Measurements from ENCODE around the gene NINJ1.
"Not testable (repeated sequence)": the region's sequence is repeated elsewhere in the genome, so short reads cannot be mapped to it uniquely, and the experiment has no call there.

Gene NINJ1

DNA sequence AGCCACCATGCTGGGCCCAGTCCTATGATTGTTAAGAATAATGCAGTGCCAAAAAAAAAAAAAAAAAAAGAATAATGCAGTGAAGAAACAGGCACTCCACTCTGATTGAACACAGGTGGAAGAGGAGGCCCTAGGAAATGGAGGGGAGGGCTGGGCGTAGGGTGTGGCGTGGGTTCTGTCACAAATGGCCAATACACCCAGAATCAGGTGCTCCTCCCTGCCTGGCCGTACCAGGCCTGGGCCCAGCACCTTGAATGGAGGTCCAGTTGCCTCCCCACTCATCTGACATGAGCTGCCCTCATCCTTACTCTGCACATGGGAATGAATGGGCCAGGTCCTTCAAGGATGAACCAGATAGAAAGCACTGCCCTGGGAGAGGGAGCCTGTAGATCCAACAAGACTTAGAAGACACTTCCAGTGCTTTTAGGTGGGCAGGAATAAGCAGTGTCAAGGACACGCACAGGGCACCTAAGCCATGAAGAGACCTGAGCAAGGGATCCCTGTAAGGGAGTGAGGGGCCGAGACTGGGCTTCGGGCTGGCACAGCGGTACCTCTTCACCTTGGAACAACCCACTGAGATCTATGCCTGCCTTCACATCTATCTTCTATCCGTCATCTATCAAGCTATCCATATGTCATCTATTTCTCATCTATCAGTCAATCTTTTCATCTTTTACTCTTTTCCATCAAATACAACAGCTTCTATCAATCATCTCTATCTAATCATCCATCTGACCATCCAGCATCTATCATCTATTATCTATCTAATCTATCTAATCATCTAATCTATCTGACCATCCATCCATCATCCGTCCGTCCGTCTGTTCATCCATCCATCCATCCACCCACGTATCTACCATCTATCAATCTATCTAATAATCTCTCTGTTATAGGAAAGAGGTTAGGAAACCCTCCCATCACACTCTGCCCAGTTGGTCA lies 15.9 kb downstream of the NINJ1 start:
- no peak for DNase-seq

DNA sequence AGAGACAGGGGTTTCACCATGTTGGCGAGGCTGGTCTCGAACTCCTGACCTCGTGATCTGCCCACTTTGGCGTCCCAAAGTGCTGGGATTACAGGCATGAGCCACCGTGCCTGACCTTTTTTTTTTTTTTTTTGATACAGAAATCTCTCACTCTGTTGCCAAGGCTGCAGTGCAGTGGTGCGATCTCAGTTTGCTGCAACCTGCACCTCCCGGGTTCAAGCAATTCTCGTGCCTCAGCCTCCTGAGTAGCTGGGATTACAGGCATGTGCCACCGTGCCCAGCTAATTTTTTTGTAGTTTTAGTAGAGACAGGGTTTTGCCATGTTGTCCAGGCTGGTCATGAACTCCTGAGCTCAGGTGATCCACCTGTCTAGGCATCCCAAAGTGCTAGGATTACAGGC lies 16.5 kb downstream of the NINJ1 start:
- not testable (repeated sequence) for DNase-seq

DNA sequence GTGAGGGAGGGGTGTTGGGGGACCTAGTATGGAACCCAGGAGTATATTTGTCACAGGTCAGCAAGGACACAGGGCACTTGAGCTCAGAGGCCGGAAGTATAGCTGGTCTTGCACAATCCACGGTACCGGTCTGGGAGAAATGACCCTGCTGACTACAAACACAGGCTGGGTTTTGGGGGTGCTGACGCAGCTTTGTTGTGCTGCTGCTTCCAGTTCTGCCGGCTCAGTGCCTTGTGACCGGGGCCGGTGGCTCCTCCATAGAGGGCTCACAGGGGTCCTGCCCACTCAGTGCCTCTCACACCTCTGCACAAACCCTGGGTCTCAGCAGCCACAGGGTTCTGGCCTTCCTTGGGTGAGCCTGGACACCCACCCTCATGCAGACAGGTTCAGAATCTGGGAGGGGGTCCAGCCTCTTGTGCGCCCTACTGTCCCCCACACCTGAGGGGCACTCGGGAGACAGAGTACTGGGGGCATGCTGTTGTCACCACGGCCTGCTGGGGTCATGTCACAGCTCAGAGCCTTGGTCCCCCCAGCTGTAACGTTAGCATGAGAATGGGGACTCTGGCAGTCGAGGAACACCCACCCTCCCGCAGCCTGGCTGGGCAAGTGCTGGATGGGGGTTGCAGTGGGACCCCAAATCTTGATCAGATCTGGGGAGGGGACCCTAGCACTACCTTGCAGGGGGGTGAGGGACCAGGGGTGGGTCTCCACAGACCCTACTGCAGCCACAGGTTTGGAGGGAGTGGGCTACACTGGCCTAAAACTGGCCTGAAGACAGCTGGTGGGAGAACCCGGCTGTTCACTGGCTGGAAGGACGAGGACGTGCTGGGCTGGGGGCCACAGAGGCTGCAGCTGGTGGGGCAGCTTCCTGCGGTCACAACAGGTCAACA lies 17.7 kb downstream of the NINJ1 start:
- no peak for DNase-seq

DNA sequence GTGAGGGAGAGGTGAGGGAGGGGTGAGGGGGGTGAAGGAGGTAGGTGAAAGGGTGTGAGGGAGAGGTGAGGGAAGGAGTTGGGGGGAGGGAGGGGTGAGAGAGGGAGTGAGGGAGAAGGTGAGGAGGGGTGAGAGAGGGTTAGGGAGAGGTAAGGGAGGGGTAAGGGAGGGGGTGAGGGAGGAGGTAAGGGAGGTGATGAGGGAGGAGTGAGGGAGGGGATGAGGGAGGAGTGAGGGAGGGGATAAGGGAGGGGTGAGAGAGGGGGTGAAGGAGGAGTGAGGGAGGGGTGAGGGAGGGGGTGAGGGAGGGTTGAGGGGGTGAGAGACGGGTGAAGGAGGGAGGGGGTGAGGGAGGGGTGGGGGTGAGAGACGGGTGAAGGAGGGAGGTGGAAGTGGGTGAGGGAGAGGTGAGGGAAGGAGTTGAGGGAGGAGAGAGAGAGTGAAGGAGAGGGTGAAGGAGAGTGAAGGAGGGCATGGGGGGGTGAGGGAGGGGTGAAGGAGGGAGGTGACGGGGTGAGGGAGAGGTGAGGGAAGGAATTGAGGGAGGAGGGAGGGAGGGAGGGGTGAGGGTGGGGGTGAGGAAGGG lies 18.5 kb downstream of the NINJ1 start:
- DNase-seq: no peak

DNA sequence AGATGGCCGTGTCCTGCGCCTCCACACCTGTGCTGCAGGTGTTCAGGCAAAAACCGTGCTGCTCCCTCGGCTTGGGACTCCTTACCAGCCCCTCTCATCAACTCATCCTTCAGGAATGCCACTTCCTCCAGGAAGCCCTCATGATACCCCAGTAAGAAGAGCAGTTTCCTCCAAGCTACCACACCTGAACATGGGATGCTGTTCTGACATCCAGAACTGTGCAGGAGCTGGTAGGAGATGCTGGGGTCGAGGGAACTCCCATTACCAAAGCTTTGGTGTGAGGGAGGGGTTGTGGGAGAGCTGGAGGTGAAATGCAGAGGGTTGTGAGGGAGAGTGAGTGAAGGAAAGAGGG lies 19.1 kb downstream of the NINJ1 start:
- DNase-seq: no peak

DNA sequence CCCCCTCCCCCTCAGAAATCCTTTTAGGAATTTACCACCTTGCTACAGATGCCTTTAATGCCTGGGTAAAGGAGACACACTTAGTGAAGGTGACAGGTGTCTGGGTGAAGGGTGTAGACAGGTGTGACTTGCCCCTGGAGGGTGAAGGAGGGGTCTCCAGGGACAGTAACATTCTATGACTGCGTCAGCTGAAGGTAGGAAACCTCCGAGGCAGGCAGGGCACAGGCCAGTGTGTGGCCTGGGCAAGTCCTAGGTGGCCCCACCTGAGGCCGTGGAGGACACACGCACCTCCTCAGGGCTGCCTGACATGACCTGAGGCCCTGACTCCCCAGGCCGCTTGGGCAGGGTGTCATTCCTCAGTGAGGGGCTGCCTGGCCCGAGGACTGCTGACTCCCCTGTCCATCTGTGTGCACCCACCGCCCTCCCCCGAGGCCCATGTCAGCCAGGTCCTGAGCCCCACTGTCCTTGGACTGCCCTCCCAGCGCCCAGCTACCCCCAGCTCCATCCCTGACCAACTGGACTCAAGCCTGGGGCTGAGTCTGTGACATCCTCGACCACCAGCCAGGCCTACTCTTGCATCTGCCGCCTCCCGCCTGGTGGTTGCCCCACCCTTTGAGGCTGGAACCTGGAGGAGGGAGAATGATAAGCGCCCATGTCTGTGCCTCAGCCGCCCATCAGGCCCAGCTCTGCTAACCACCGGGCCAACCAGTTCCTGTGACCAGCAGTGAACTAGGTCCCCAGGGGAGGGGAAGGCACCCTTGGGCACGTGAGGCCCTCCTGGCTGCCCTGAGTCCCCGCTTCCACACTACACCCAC lies 19.7 kb downstream of the NINJ1 start:
- DNase-seq: no peak

DNA sequence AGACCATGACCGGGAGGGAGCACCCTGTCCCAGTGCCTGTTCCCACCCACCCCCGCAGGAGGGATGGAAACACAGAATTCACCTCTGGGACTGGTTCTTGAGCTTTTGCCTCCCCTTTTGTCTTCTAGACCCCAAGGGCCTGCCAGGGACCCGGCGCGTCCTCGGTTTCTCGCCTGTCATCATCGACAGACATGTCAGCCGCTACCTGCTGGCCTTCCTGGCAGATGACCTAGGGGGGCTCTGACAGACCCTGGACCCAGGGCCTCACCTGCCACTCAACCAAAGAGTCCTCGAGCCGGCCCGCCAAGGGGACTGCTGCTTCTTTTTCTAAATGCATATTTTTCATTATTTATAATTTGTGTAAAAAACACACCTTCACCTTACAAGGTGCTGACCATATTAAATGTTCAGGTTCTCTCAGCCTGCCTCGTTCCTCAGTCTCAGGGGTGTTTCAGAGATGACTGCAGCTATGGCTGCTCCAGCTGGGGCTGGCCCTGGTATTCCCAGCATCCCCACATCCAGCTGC lies 21.1 kb downstream of the NINJ1 start:
- no peak for DNase-seq

DNA sequence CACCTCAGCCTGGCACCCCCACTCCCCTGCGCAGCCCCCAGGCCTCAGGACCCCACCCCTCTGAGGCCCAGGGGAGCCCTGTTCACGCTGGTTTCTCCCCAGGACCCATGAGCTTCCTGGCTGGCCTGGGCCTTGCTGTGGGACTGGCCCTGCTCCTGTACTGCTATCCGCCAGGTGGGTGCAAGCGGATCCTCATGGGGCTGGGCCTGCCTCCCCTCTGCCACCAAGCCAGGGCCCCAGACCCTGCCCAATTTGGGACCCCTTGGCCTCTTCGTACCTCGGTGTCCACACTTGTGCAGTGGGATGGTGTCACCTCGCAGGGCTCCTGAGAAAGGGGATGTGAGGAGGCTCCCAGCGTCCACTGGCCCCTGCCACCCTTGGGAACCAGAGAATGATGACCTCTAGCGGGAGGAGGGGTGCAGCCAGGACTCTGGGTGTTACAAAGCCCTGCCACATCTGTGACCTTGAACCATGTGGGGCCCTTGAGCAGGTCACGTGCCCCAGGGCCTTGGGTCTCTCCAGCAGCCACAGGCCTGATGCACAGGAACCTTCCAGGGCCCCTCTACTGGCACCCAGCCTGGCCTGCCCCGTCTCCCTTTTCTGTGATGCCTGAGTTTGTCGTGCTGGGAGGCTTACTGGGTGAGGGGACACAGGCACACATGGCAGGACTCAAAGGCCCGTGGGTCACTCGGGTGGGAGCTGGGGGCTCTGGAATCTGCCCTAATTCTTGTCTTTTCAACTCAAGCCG lies 21.8 kb downstream of the NINJ1 start:
- DNase-seq: no peak

DNA sequence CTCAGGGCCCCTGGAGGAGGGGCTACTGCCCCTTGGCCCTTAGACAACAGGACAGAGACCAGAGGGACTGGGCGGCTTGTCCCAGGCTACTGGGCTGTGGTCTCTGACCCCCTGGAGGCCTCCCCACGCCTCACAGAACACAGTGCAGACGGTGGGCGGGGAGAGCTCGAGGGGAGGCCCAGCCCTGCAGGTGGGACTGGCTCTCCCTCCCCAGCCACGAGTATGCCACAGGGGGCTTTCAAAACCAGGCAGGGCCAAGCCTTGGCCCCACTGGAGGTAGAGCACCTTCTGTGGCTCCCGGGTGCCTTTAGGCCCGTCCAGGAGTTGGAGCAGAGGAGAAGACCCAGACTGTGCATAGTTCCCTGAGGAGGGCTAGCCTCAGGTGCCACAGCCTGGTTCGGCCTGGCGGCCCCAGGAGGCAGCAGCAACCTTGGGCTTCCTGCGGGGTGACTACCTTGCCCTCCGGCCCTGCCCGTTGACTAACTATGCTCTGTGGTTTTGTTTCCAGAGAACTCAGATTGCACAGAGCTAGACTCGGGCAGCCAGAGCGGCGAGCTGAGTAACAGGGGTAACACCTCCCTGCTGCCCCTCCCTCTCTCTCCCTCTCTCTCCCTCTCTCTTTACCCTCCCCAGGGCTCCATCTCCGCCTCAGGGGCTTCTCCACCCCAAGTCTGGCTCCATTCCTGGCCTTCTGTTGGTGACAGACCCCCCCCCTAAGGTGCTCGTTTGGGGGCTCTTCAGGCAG lies 22.5 kb downstream of the NINJ1 start:
- peak; percentile 0 for DNase-seq

DNA sequence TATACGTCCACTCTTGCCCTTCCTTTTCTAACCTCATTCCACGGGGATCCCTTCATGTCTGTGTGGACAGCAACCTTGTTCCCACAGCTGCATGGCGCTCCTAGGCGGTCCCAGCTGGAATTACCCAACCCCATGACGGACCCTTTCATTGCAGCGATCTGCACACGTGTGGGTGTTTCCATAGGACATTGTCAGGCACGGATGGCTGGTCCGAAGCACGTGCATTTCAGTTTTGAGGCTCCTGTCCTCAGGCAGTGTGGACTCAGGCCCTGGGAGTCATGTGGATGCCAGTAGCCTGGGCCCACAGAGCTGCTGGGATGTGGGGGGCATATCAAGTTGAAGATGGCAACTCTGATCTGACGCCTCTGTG lies 23.1 kb downstream of the NINJ1 start:
- DNase-seq: no peak

DNA sequence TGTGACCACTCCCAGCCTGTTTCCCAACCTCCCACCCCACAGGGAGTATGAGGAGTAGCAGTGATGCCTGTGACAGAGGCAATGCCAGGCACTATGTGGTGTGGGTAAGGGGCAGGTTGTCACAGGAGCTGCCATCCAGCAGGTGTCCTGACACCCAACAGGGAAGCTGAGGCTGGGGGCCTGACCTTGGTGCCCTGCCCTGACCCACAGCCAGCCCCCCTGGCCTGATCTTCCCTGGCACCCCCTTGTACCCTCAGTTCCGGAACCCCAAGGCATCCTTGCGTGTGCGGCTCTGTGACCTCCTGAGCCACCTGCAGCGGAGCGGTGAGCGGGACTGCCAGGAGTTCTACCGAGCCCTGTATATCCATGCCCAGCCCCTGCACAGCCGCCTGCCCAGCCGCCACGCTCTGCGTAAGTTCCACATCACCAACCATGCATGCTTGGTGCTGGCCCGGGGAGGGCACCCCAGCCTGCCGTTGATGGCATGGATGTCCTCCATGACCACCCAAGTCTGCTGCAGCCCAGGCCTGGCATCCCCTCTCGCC lies 23.7 kb downstream of the NINJ1 start:
- DNase-seq: no peak

DNA sequence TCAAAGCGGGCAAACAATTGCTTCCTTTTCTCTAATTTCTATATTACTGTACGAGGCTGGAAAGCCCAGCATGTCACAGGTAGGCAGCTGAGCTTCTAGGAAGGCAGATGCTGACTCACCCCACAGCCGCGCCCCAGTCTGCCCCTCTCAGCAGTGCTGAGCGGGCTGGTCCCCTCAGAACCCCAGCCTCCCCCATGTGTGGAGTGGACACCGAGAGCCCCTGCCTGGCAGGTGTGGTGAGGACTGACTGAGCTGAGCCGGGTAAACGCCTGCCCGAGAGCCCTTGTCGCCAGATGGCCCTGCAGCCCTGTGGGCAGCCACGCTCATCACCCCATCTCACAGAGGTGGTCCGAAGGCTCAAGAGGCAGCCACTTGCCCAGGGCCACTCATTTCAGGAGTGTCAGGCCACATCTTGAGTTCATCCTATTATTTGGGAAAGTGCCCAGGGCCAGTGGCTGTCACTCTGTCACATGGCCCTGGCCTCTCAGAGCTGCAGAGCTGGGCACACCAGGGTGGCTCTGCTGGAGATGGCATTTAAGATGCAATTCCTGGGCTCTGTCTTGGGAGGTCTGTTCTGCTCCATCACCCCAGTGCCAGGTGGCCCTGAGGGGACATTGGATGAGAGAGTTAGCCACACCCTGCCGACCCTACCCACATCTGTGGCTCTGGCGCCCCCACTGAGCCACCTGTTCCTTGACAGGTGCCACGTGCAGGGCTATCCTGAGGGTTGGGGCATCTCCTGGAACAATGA lies 25.6 kb downstream of the NINJ1 start:
- DNase-seq: no peak

DNA sequence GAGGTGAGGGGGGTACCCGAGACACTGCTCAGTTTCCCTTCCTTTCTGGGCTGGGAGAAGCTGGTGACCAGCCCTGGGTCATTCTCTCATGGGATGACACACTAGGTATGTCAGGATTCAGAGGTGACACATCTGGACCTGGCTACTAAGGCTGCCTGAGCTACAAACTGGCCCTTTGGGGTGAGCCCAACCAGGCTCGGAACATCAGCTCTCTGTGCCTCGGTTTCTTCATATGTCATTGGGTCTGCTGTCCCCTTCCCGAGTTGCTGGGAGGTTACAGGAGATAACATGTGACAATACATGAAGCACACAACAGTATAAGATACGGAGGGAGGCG lies 26.3 kb downstream of the NINJ1 start:
- DNase-seq: no peak

DNA sequence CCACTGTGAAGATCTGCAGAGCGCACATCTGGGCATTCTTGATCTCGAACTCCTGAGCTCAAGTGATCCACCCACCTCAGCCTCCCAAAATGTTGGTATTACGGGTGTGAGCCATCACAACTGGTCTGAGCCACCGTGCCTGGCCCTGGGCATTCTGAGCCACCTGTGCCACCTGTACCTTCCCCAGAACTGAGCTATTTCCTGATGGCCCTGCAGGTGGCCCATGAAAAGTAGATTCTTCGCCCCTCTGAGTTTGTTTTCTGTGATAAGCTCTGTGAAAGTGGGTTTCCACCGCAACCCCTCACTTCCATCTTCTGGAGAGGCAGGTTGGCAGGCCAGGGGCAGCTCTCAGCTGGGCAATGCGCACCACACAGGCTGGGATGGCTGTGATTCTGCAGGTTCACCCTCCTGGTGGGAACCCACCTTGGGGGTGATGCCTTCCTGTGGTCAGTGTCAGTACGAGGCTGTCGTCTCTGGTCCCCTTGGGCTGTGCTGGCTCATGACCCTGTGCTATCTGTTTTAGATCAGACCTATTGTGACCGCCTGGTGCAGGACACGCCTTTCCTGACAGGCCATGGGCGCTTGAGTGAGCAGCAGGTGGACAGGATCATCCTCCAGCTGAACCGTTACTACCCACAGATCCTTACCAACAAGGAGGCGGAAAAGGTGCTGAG lies 26.8 kb downstream of the NINJ1 start:
- no peak for DNase-seq

DNA sequence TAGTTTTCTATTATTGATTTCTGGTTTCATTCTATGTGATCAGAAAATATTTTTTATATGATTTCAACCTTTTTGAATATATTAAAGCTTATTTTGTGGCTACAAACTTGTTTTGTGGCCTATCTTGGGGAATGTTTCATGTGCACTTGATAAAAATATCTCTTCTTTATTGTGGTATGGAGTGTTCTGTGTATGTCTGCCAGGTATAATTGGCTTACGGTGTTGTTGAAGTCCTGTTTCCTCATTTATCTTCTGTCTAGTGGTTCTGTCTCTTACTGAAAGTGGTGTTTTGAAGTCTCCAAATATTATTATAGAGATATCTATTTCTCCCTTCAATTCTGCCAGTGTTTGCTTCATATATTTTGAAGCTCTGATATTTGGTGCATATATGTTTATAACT lies 28.4 kb downstream of the NINJ1 start:
- DNase-seq: no peak

DNA sequence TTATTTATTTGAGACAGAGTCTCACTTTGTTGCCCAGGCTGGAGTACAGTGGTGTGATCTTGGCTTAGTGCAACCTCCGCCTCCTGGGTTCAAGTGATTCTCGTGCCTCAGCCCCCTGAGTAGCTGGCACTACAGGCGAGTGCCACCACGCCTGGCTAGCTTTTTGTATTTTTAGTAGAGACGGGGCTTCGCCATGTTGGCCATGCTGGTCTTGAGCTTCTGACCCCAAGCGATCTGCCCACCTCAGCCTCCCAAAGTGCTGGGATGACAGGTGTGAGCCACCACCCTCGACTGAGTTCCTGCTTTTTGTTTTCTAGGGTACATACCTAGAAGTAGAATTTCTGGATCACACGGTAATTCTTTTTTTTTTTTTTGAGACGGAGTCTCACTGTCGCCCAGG lies 33.0 kb downstream of the NINJ1 start:
- not testable (repeated sequence) for DNase-seq

DNA sequence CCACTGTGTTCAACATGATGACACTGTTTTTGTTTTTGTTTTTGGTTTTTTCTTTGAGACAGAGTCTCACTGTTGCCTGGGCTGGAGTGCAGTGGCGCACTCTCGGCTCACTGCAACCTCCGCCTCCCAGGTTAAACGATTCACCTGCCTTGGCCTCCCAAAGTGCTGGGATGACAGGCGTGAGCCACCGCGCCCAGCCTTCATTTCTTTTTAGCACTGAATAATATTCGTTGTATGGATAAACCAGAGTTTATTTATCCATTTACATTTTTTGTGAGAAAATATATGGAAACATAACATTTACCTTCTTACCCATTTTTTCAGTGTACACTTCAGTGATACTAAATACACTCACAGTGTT lies 33.8 kb downstream of the NINJ1 start:
- no peak for DNase-seq

DNA sequence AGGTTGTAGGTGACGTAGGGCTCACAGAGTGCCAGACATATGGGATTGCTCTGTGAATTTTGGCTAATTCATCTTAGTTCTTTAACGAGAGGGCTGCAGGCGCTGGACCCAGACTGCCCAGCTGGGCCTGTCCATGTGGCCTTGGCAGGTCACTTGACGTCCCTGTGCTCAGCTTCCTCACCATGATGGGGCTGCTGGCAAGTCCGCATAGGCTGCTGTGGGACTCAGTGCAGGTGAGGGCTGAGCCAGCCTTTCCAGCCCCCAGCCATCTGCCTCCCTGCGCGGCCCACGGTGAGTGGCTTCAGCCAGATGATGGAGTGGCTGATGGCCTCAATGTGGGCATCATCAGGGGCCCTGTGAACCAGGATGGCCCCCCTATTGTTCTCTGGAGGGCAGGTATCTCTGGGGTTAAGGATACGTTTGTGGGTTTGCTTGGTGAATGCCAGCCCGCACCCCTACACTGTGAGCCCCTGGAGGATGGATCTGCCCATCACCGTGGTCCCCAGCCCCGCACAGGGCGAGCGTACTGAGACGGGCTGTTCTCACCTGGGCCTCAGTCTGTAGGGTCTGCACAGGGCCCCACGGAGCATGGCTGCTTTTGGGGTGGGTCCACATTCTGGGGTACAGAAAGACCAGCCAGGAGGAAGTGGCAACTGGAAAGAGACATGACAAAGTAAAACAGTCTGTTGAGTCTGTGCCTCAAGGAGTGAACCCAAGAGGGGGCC lies 34.3 kb downstream of the NINJ1 start:
- no peak for DNase-seq
